ENCODE data around the gene CD99L2. TPM values are rescaled to one million over a fixed set of nuclear protein-coding genes. Genes with fewer than 3 reads are reported as not detected.

Gene CD99L2
- total RNA-seq, 1 experiment from 2014 or later = 7.3 TPM

DNA sequence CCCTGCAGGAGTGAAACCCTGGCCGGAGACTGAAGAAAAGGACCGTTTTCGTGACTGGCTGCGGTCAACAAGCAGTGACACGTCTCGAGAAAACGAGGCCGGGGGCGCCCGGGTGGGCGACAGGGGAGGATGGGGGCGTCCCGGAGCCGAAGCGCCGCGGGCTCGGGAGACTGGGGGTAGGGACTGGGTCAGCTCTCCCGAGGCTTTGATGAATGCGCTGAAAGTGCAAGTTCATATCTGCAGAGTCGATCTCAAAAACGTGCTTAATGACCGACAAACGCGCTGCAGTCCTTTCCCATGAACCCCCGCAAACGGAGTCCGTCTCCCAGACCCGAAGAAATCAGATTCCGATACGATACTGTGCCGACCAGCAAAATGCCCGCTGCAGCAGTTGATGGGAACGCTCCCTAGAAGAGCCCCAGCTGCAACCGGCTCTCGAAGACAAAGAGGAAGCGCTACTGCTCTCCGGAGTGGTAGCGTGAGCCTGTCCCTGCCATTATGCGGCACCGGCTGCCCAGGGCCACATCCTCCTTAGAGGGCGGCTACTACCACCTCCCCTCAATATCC, 806 bp upstream of the CD99L2 start:
- Histone ChIP-seq H2BK15ac (ENCODE audit: low read depth, low read length) (no peak overlapping the region), H3K56ac (ENCODE audit: insufficient read length, low read depth, low read length) (no peak overlapping the region), H2AK5ac (ENCODE audit: insufficient read length, low read length) (no peak overlapping the region), H3T11ph (ENCODE audit: low read length) (no peak overlapping the region), H2BK120ac (ENCODE audit: low read depth, low read length, poor library complexity, severe bottlenecking) (no peak overlapping the region), H2BK20ac (ENCODE audit: low read depth, low read length, poor library complexity, severe bottlenecking) (no peak overlapping the region), H3K4me2 (ENCODE audit: insufficient read depth, insufficient read length, low read length) (peak overlapping the region; percentile 37), H3K27ac (ENCODE audit: insufficient read length, low read depth, low read length) (no peak overlapping the region), H3K23me2 (ENCODE audit: insufficient read length, low read depth, low read length, poor library complexity, severe bottlenecking) (peaks cover 22% of the 10 kb centered on the region), H3K18ac (ENCODE audit: insufficient read length, low read depth, low read length) (peak overlapping the region; percentile 59), H4K20me1 (ENCODE audit: control insufficient read depth, insufficient read depth, insufficient read length) (no peaks in the 10 kb centered on the region), H2BK12ac (ENCODE audit: insufficient read length, low read depth, low read length) (peak overlapping the region; percentile 65), H4K8ac (replicated peaks; ENCODE audit: insufficient read length, low read depth, low read length) (no peak overlapping the region), H3K79me2 (ENCODE audit: insufficient read depth, low read length) (peaks cover 6% of the 10 kb centered on the region; the same call in 1 of the 2 replicates), H3K14ac (ENCODE audit: insufficient read depth, low read length) (peak overlapping the region; percentile 69), H3K9me3 (ENCODE audit: control insufficient read depth, low read depth, low read length) (no peaks in the 10 kb centered on the region), H3K9ac (ENCODE audit: extremely low read depth, insufficient read length, low read length) (peak overlapping the region; percentile 88), H4K5ac (ENCODE audit: insufficient read length, low read depth, low read length) (no peak overlapping the region), H3K23ac (ENCODE audit: insufficient read length, low read depth, low read length) (no peak overlapping the region), H3K79me1 (ENCODE audit: insufficient read depth, low read depth, low read length, poor library complexity, severe bottlenecking) (peaks cover 3% of the 10 kb centered on the region), H2BK5ac (ENCODE audit: insufficient read length, low read length) (no peak overlapping the region), H3K4ac (ENCODE audit: low read depth, low read length) (peak overlapping the region; percentile 24), H3K4me1 (ENCODE audit: insufficient read depth, low read length) (peaks cover 14% of the 10 kb centered on the region; the same call in 1 of the 2 replicates), H2AFZ (ENCODE audit: low read length) (no peak overlapping the region), H4K91ac (ENCODE audit: insufficient read length, low read depth, low read length) (peak overlapping the region; percentile 28), H3K27me3 (ENCODE audit: insufficient read depth, low read length) (no peaks in the 10 kb centered on the region; the same call in 1 of the 2 replicates)
- DNase-seq = peak; percentile 58
- no CpG with 5 or more reads among the region's 42 CpGs for WGBS (ENCODE audit: extremely low coverage, insufficient read length, low lambda C conversion rate)
- peaks cover 6% of the 10 kb centered on the region for H3K27me3 Mint-ChIP-seq (ENCODE audit: low read depth)
- peak overlapping the region; percentile 70 to 96 (median 95); a peak in 5 of 7 replicates for H3K27ac Mint-ChIP-seq
- H3K4me1 Mint-ChIP-seq = peaks cover 36 to 45% of the 10 kb centered on the region in 2 experiments
- TF ChIP-seq CTCF (conservative IDR thresholded peaks at IDR 0.05) = no peak
- peaks cover 47 to 56% of the 10 kb centered on the region in 2 experiments for H3K9me3 Mint-ChIP-seq
- peaks cover 8 to 16% (median 15%) of the 10 kb centered on the region in 3 experiments for H3K36me3 Mint-ChIP-seq (ENCODE audit: insufficient read depth in 1 of 3, low read depth in 3 of 3)
- peak overlapping the region; percentile 70 to 83 for H3K4me3 Mint-ChIP-seq
